SJCRH30 (cell line): ENCODE data around the gene SMYD3. TPM values are rescaled to one million over a fixed set of nuclear protein-coding genes. Genes with fewer than 3 reads are reported as not detected.

Experiments used
- DNase-seq, 2 experiments: peaks; one replicate each; pipeline ENCODE4 v3.0.0-alpha.2; 2015 to 2020
- H3K27ac ChIP-seq: fragments of 250-450 bp; sonication (Bioruptor Pico); 2 replicates; pipeline ENCODE4 v1.5.1; 2020; ENCODE audit warnings: mild to moderate bottlenecking, moderate library complexity
- H3K27me3 ChIP-seq: fragments of 250-450 bp; sonication (Bioruptor Pico); 2 replicates; pipeline ENCODE4 v1.5.1; 2020; ENCODE audit warnings: mild to moderate bottlenecking, moderate library complexity
- H3K36me3 ChIP-seq: fragments of 250-450 bp; sonication (Bioruptor Pico); 2 replicates; pipeline ENCODE4 v1.5.1; 2020; ENCODE audit warnings: mild to moderate bottlenecking, moderate library complexity
- H3K4me1 ChIP-seq: fragments of 250-450 bp; sonication (Bioruptor Pico); 2 replicates; pipeline ENCODE4 v1.5.1; 2020; ENCODE audit warnings: mild to moderate bottlenecking, moderate library complexity
- H3K4me3 ChIP-seq: fragments of 250-450 bp; sonication (Bioruptor Pico); 2 replicates; pipeline ENCODE4 v1.5.1; 2020; ENCODE audit warnings: mild to moderate bottlenecking, moderate library complexity
- H3K9me3 ChIP-seq: fragments of 250-450 bp; sonication (Bioruptor Pico); replicated peaks from 2 replicates; pipeline ENCODE4 v1.5.1; 2020; ENCODE audit warnings: mild to moderate bottlenecking, moderate library complexity
- total RNA-seq: library from RNA; depleted of rRNA; stranded (reverse); fragments of >200 nt; shearing (Covaris generic); gene quantifications from 2 replicates; pipeline ENCODE4 v1.2.3, GENCODE V29; 2014

Gene SMYD3
- total RNA-seq, 1 experiment from 2014 or later: 18.1 TPM

DNA sequence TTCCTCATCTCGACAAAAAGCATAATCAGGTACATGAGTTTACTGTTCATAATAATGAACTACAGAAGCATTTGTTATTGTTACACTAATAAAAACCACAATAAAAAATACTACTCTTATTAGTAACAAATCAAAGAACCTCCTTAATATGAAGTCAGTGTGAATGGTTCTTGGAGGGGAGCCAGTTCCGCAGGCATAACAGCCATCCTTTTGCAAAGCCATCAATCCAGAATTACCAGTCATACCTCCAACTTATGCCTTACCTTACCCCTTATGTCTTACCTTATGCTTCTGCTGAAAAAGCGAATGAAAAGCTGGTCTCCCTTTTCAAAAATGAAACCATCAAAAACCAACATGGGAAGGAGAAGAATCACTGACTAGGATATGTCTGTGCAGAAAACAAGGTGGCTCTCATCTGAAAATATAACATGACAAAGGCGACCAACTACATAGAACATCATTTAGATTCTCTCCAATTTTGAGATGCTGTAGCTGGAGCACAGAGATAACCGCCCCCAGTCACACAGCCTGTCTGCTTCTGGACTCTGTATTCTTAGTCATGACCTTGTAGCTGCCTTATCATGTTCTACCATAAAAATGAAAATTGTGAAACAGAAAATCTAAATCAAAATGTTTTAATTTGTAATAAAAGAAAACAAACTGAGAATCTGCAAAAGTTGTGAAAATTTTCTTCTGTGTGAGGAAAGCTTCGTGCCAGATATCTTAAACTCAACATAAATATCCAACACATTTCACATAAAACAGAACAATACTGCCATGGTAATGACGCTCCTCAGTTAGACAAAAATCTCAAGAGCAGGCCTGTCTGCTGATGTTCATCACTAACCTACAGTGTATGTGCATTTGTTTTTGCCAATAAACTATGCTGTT is 438.2 kb downstream of the SMYD3 start:
- no peak for DNase-seq
- H3K27me3 ChIP-seq: no peaks in the 10 kb centered on the region
- H3K36me3 ChIP-seq: no peaks in the 10 kb centered on the region
- no peaks in the 10 kb centered on the region for H3K9me3 ChIP-seq
- H3K27ac ChIP-seq: no peak overlapping the region
- peaks cover 5% of the 10 kb centered on the region; the same call in 1 of the 2 replicates for H3K4me1 ChIP-seq
- H3K4me3 ChIP-seq: no peak overlapping the region

DNA sequence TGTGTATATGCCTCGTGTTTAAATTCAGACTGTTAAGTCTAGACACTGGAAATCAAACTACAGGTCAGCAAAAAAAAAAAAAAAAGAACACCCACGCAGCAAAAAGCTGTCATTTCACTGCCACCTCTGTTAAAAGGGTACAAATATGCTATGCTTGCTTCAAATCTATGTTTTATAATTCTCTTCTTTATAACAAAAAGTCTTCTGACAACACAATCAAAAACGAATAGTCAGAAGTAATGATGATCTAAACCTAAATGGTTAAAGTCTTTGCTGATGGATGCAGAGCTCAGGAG is 438.9 kb downstream of the SMYD3 start:
- Histone ChIP-seq H3K27me3 (no peaks in the 10 kb centered on the region), H3K9me3 (no peaks in the 10 kb centered on the region), H3K36me3 (no peaks in the 10 kb centered on the region), H3K4me1 (peaks cover 5% of the 10 kb centered on the region; the same call in 1 of the 2 replicates), H3K4me3 (no peak overlapping the region), H3K27ac (no peak overlapping the region)
- no peak for DNase-seq

DNA sequence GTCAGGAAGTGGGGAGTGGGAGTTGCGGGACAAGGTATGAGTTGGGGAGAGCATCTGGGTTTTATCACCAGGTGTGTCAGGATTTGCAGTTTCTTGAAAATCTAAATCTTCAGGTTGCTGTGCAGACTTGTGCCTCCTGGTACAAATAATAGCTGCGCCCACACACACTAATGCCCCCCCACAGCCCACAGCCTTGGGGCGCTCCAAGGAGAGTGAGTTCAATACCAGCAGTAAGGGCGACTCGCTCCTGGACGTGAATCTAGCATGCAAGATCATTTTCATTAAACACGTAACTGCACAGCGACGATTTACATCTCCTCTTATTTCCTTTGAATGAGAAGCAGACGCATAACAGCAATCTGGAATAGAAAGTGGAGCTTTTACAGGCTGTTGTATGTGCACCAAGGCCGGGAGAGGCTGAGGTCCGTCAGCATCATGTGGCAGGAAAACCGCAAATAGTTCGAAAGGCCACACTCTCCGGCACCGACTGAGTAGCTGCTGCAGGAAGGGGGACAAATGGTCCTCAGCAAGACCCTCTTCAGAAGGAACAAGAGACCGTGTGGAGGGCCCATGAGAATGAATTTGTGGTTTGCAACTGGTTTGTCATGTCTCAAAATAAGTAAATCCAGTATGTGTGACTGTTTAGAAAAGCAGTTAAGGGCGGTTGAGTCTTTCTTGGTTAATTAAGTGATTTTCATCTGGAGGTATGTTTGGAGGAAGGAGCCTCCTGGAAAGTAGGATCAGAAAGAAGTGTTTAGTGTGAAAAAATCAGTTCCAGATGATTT is 439.5 kb downstream of the SMYD3 start:
- DNase-seq: no peak
- H3K9me3 ChIP-seq: no peaks in the 10 kb centered on the region
- H3K4me1 ChIP-seq: peaks cover 5% of the 10 kb centered on the region; the same call in 1 of the 2 replicates
- H3K27ac ChIP-seq: no peak overlapping the region
- no peak overlapping the region for H3K4me3 ChIP-seq
- H3K27me3 ChIP-seq: no peaks in the 10 kb centered on the region
- H3K36me3 ChIP-seq: no peaks in the 10 kb centered on the region

DNA sequence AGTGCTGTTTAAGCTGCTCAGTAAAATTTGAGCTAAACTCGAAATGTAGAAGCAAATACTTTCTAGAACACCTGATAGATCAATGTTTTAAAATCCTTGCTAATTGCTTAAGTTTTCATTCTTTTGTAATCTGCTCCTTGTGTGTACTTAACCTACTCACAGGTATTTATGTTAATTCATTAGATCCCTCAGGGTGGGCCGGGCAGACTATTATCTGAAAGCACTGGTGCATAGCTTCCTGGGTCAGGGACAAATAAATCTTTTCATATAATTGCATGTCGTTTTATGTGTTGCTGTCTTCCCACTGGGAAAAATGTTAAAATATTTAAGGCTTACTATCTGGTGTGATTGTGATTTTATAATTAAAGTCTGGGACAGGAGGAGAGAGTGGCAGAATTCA is 440.5 kb downstream of the SMYD3 start:
- Histone ChIP-seq H3K27ac (no peak overlapping the region), H3K4me1 (peaks cover 5% of the 10 kb centered on the region; the same call in 1 of the 2 replicates), H3K36me3 (no peaks in the 10 kb centered on the region), H3K4me3 (no peak overlapping the region), H3K9me3 (no peaks in the 10 kb centered on the region), H3K27me3 (no peaks in the 10 kb centered on the region)
- DNase-seq: no peak

DNA sequence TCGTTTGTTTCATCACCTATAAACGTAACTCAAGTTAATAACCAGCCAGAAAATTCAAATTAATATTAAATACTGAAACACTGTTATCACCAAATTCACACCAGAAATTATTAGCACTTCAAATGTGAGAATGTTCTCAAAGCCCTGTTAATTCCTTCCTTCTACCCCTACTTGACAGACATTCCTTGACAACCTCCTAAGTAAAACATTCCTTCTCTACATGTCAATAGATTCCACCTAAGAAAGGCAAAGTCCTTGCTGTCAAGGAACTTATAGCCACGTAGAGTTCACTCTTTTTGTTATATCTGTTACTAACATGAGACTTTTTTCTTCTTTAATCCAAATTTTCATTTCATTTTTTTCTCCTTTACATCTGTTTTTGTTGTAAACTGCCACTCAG is 441.5 kb downstream of the SMYD3 start:
- no peak for DNase-seq
- Histone ChIP-seq H3K4me1 (peaks cover 5% of the 10 kb centered on the region; the same call in 1 of the 2 replicates), H3K27me3 (no peaks in the 10 kb centered on the region), H3K9me3 (no peaks in the 10 kb centered on the region), H3K27ac (no peak overlapping the region), H3K36me3 (no peaks in the 10 kb centered on the region), H3K4me3 (no peak overlapping the region)

DNA sequence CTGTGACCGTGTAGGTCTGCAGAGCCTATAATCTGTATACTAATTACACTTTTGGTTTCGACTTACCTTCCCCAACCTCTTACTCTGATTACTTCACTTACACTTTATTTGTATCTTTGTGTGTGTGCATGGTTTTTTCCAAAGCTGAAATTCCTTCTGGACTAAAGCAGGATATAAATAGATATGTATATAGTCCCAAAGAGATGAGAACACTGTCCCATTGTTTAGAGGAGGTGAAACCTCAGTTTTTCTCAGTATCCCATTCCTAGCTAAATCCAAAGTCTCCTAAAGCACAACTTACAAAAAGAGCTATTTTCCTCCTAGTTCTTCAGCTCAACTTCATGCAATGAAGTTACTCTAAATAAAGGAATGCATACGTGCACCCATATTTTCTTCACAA is 442.2 kb downstream of the SMYD3 start:
- peak in 1 of 2 experiments; percentile 42 for DNase-seq
- Histone ChIP-seq H3K27ac (no peak overlapping the region), H3K9me3 (no peaks in the 10 kb centered on the region), H3K27me3 (no peaks in the 10 kb centered on the region), H3K4me3 (no peak overlapping the region), H3K36me3 (no peaks in the 10 kb centered on the region), H3K4me1 (peaks cover 5% of the 10 kb centered on the region; the same call in 1 of the 2 replicates)

DNA sequence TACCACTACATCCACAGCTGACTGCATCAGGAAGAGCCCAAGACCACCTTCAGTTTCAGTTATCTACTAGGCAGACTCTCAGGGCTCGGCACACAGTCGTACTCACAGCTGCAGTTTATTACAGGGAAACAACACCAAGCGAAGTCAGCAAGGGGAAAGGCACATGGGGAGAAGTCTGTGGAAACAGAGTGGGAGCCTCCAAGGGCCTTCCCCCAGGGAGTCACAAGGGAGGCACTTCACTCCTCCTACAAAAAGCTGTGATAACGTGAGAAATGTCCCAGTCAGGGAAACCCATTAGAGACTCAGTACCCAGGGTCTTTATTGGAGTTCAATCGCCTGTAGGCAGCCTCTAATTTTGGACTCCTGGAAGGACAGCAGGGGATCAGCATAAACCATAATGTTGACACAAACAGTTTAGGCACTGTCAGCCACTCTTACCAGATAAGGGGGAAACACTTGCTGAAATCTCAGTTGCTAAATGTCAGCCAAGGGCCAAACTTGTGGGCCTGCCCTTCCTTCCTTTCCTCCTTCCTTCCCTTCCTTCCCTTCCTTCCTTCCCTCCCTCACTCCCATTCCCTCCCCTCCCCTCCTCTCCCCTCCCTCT is 444.0 kb downstream of the SMYD3 start:
- Histone ChIP-seq H3K27ac (no peak overlapping the region), H3K4me3 (no peak overlapping the region), H3K9me3 (no peaks in the 10 kb centered on the region), H3K27me3 (no peaks in the 10 kb centered on the region), H3K36me3 (no peaks in the 10 kb centered on the region), H3K4me1 (peaks cover 5% of the 10 kb centered on the region; the same call in 1 of the 2 replicates)
- DNase-seq: no peak

DNA sequence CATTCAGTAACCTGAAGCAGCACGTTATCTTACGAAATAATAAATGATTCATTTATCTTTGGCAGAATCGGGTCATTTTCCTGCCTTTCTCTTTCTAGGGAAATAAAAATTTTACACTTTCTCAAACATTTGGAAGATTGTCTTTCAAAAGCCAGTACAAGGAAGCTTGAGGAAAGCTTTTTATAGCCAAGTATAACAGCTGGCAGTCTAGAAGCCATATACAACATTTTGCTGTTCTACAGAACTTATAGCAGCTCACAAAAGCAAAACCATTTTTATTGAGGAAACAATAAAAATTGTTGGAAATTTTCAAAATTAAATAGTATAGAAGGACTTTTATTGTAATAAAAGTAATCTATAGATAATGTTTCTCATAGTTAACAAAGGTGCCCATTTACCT is 448.6 kb downstream of the SMYD3 start:
- Histone ChIP-seq H3K4me1 (no peaks in the 10 kb centered on the region), H3K27me3 (no peaks in the 10 kb centered on the region), H3K36me3 (no peaks in the 10 kb centered on the region), H3K9me3 (no peaks in the 10 kb centered on the region), H3K4me3 (no peak overlapping the region), H3K27ac (no peak overlapping the region)
- DNase-seq: no peak

DNA sequence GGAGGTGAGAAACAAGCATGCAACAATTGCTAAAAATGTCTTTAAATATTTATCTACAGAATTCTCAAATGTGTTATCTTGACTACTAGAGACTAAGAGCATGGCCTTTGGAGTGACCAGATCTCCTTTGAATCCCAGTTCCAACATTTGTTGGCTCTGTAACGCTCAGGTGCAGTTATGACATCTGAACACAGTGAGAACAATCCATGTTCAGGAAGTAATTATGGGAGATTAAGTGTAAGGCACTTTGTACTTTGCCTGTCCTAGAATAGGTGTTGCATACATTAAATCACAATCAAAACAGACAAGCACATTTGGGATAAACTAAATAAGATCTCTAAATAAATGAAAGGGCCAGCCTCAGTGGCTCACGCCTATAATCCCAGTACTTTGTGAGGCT is 454.5 kb downstream of the SMYD3 start:
- H3K4me3 ChIP-seq: no peak overlapping the region
- H3K9me3 ChIP-seq: no peaks in the 10 kb centered on the region
- no peaks in the 10 kb centered on the region for H3K4me1 ChIP-seq
- no peaks in the 10 kb centered on the region for H3K36me3 ChIP-seq
- no peaks in the 10 kb centered on the region for H3K27me3 ChIP-seq
- no peak for DNase-seq
- no peak overlapping the region for H3K27ac ChIP-seq

DNA sequence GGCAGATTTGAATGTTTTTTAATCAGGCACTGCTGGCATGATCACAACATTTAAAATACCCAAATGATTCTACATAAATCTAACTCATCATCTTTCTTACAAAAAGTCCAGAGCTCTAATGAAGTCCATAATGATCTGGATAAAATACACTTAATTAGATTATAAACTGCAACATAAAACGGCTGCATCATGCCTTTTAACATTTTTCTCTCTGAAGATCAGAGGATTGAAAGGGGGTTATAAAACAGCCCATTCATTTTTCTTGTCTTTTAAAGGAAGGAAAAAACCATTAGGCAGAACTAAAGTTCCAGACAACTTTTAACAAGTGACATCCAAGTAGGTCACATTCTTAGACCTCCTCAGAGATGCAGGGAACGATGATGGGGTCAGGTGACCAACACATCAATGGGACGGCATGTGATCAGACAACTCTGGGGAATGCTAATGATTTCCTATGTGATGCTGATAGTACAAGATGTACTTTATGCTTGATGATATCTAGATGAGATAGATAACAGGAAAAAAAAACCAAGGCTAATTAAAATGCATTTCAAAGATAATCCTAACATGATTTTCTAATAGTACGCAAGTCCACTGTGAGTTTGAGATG is 455.1 kb downstream of the SMYD3 start:
- no peak for DNase-seq

DNA sequence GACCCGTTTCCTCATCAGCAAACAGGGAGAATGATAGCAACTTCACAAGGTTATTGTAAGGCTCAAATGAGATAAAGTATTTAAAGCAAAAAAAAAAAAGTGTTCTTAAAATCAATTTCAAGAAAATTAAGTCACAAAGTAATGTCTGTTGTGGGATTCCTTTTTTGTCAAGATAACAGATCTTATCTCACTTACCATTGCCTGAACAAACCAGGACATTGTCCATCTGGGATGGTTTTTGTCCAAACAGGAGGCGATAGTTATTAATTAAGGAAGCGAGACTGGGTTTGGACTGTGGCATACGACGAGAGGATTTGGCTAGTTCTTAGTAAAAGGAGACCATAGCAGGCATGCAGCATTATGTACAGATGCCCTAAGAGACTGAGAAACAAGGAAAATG is 458.4 kb downstream of the SMYD3 start:
- no peaks in the 10 kb centered on the region for H3K4me1 ChIP-seq
- no peaks in the 10 kb centered on the region for H3K27me3 ChIP-seq

More for the DNA sequence above, 455.1 kb downstream of the SMYD3 start:
- H3K9me3 ChIP-seq: no peaks in the 10 kb centered on the region
- no peak overlapping the region for H3K27ac ChIP-seq
- no peaks in the 10 kb centered on the region for H3K36me3 ChIP-seq
- no peaks in the 10 kb centered on the region for H3K27me3 ChIP-seq
- no peak overlapping the region for H3K4me3 ChIP-seq
- no peaks in the 10 kb centered on the region for H3K4me1 ChIP-seq

DNA sequence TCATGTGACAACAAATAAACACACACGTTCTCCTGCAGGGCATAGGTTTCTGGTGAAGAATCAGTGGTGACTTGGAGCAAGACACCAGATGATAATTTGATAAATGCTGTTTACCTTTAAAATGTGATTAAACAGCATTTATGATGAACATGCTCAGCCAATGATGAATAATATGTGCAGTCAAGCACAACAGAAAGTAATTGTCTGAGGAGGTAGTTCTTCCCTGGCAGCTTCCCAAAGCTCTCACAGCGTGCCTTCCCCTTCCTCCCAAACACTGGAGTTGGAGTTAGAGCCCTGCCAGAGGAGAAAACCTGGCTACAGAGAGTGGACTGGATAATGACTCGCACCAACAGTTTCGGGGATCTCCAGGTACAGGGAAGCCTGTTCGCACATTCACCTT is 463.5 kb downstream of the SMYD3 start:
- Histone ChIP-seq H3K27me3 (no peaks in the 10 kb centered on the region), H3K4me3 (no peak overlapping the region), H3K4me1 (no peaks in the 10 kb centered on the region), H3K27ac (no peak overlapping the region), H3K9me3 (no peaks in the 10 kb centered on the region), H3K36me3 (no peaks in the 10 kb centered on the region)
- no peak for DNase-seq

More for the DNA sequence above, 458.4 kb downstream of the SMYD3 start:
- H3K27ac ChIP-seq: no peak overlapping the region
- H3K36me3 ChIP-seq: no peaks in the 10 kb centered on the region
- H3K9me3 ChIP-seq: no peaks in the 10 kb centered on the region
- no peak for DNase-seq
- H3K4me3 ChIP-seq: no peak overlapping the region

DNA sequence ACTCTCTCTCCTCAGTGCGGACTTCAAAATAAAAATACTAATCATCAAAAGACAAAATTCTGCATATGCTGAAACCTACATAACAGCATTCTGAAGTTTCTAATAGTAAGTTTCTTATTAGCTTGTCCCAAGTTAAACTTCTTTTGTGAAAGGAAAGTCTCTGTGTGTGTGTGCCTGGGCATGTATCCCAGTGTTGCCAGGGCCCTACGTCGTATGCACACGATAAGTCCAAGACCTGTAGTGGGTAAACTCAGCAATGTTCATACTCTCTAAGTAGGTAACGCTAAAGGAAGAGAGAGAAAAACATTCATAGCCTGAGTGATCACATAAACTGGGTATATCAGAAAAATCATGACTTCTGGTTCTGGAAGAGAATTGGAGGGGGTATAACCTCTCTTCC is 465.7 kb downstream of the SMYD3 start:
- no peak for DNase-seq
- H3K27me3 ChIP-seq: no peaks in the 10 kb centered on the region
- H3K9me3 ChIP-seq: no peaks in the 10 kb centered on the region

DNA sequence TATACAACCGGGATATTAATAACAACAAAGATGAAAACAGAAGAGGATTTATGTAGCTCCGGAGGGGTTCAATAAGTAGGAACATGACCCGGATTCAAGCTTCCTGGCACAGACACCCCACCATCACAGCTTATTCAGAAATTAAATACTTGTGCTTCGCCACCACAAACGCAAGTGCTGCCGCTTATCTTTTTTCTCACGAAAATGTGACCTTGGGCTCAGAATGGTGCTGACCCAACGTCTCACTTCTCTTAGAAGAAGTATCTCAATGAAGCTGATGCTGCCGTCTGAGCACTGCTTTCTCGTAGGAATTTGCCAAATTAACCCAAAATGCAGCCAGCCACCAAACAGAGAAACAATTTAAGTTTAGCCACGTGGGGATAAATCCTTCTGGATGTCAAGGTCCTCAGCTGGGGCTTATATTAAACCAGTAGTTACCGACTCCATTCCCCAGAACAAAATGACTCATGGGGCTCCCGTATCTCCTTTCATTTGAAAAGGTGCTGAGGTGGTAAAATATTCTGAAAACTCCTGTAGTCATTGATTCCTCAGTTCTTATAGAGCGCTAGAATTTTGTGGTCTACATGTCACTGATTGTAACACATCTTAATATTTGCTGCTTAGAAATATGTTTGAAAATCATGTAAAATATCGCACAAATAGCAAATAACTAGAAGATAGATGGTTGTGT is 466.7 kb downstream of the SMYD3 start:
- H3K27ac ChIP-seq: no peak overlapping the region
- no peaks in the 10 kb centered on the region for H3K27me3 ChIP-seq
- H3K4me3 ChIP-seq: no peak overlapping the region
- H3K4me1 ChIP-seq: peaks cover 3% of the 10 kb centered on the region; the same call in 1 of the 2 replicates
- DNase-seq: no peak
- H3K36me3 ChIP-seq: no peaks in the 10 kb centered on the region
- no peaks in the 10 kb centered on the region for H3K9me3 ChIP-seq

More for the DNA sequence above, 465.7 kb downstream of the SMYD3 start:
- no peak overlapping the region for H3K4me3 ChIP-seq
- H3K36me3 ChIP-seq: no peaks in the 10 kb centered on the region
- no peak overlapping the region for H3K27ac ChIP-seq
- H3K4me1 ChIP-seq: no peaks in the 10 kb centered on the region
